ENCODE results near the gene BICC1.

The BICC1 gene

GRCh38 chr10:58807629-58808022 lies 295.0 kb downstream of the BICC1 start:
- no peaks in the 10 kb centered on the region for H3K36me3 ChIP-seq
- no peak overlapping the region for H3K4me2 ChIP-seq
- H3K9me3 ChIP-seq (replicated peaks in 1 of 11): no peaks in the 10 kb centered on the region
- no peak overlapping the region for H3K27ac ChIP-seq
- H3K9ac ChIP-seq: no peak overlapping the region
- H3K4me3 ChIP-seq: no peak overlapping the region
- no peaks in the 10 kb centered on the region for H3K4me1 ChIP-seq
- no peaks in the 10 kb centered on the region for H3K27me3 ChIP-seq
- TF ChIP-seq Cebpa-rat (IDR thresholded peaks at IDR 0.05): no peak
- H4K20me1 ChIP-seq: no peaks in the 10 kb centered on the region

DNA sequence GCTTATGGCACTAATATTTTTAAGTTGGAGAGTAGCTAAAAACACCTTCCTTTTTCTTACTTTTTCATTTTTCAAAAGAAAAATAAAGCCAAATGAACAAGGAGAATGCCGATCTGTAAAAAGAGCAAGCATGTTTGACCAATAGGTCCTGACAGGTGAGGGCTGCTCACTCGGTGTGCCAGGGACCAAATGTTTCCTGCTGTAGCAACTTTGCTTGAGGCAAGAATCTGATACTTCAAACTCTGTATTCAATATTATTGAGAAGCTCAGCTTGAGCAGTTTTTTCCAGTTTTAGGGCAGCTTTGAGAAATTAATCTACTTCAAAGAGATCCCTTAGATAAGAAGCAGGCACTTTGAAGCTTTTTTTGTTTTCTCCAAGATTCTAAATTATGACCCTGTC lies 298.1 kb downstream of the BICC1 start:
- no peak overlapping the region for H3K4me2 ChIP-seq
- no peaks in the 10 kb centered on the region for H3K9me3 ChIP-seq (replicated peaks in 1 of 11)
- H3K4me1 ChIP-seq: no peaks in the 10 kb centered on the region
- TF ChIP-seq Cebpa-rat (IDR thresholded peaks at IDR 0.05): no peak
- no peak overlapping the region for H3K4me3 ChIP-seq
- H3K27me3 ChIP-seq: no peaks in the 10 kb centered on the region
- H4K20me1 ChIP-seq: no peaks in the 10 kb centered on the region
- no peak overlapping the region for H3K9ac ChIP-seq
- no peak overlapping the region for H3K27ac ChIP-seq
- H3K36me3 ChIP-seq: no peaks in the 10 kb centered on the region

DNA sequence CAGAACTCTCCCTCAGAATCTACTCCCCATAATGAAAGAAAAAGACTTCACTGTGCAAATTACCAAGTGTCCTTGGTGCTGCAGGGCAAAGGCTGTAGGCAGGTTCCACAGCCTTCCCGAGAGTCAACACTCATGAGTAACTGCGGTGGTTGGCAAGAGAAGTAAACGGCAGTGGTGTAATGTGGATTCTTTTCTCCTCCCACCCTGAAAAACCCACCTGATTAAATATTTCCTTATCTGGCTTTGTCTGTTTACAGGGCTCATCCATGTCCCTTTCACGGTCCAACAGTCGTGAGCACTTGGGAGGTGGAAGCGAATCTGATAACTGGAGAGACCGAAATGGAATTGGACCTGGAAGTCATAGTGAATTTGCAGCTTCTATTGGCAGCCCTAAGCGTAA lies 300.9 kb downstream of the BICC1 start:
- Histone ChIP-seq H3K9me3 (replicated peaks in 1 of 11) (no peaks in the 10 kb centered on the region), H3K27me3 (no peaks in the 10 kb centered on the region), H3K4me3 (no peak overlapping the region), H3K4me2 (no peak overlapping the region), H3K27ac (no peak overlapping the region), H4K20me1 (no peaks in the 10 kb centered on the region), H3K36me3 (no peaks in the 10 kb centered on the region), H3K9ac (no peak overlapping the region), H3K4me1 (no peaks in the 10 kb centered on the region)
- TF ChIP-seq Cebpa-rat (IDR thresholded peaks at IDR 0.05): no peak

- H4K20me1 ChIP-seq: no peaks in the 10 kb centered on the region
- H3K27me3 ChIP-seq: no peaks in the 10 kb centered on the region
- no peak overlapping the region for H3K9ac ChIP-seq
- H3K4me1 ChIP-seq: no peaks in the 10 kb centered on the region
- no peak for TF ChIP-seq Cebpa-rat (IDR thresholded peaks at IDR 0.05)
- H3K36me3 ChIP-seq: no peaks in the 10 kb centered on the region
- H3K9me3 ChIP-seq (replicated peaks in 1 of 11): no peaks in the 10 kb centered on the region
- no peak overlapping the region for H3K4me2 ChIP-seq
- H3K4me3 ChIP-seq: no peak overlapping the region
- H3K27ac ChIP-seq: no peak overlapping the region
These were observed 304.7 kb downstream of the BICC1 start for GRCh38 chr10:58817201-58817846.

DNA sequence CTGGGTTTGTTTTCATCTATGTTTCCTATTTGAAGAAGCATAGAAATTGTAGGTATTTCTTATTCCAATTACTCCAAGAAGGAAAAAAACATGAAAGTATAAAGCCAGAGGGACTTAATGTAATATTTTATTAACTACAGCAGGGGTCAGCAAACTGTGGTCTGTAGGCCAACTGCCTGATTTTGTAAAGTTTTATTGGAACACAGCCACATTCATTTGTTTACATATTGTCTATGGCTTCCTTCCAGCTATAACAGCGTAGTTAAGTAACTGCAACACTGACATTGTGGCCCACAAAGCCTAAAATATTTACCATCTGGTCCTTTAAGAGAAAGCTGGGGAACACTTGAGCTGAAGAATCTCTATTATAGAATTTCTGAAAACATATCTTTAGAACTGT lies 306.2 kb downstream of the BICC1 start:
- H3K27me3 ChIP-seq: no peaks in the 10 kb centered on the region
- no peak overlapping the region for H3K27ac ChIP-seq
- no peaks in the 10 kb centered on the region for H4K20me1 ChIP-seq
- H3K4me2 ChIP-seq: no peak overlapping the region
- H3K4me3 ChIP-seq: no peak overlapping the region
- no peaks in the 10 kb centered on the region for H3K4me1 ChIP-seq
- H3K36me3 ChIP-seq: no peaks in the 10 kb centered on the region
- TF ChIP-seq Cebpa-rat (IDR thresholded peaks at IDR 0.05): no peak
- no peaks in the 10 kb centered on the region for H3K9me3 ChIP-seq (replicated peaks in 1 of 11)
- H3K9ac ChIP-seq: no peak overlapping the region

- no peaks in the 10 kb centered on the region for H4K20me1 ChIP-seq
- H3K9me3 ChIP-seq (replicated peaks in 1 of 11): no peaks in the 10 kb centered on the region
- no peaks in the 10 kb centered on the region for H3K4me1 ChIP-seq
- no peak for TF ChIP-seq Cebpa-rat (IDR thresholded peaks at IDR 0.05)
- no peak overlapping the region for H3K9ac ChIP-seq
- H3K4me3 ChIP-seq: no peak overlapping the region
- H3K36me3 ChIP-seq: no peaks in the 10 kb centered on the region
- no peaks in the 10 kb centered on the region for H3K27me3 ChIP-seq
- no peak overlapping the region for H3K4me2 ChIP-seq
- H3K27ac ChIP-seq: no peak overlapping the region
These were observed 307.7 kb downstream of the BICC1 start for GRCh38 chr10:58820386-58820785.

- H4K20me1 ChIP-seq: no peaks in the 10 kb centered on the region
- no peak overlapping the region for H3K27ac ChIP-seq
- H3K4me2 ChIP-seq: no peak overlapping the region
- no peaks in the 10 kb centered on the region for H3K9me3 ChIP-seq (replicated peaks in 1 of 11)
- H3K36me3 ChIP-seq: no peaks in the 10 kb centered on the region
- TF ChIP-seq Cebpa-rat (IDR thresholded peaks at IDR 0.05): no peak
- no peak overlapping the region for H3K9ac ChIP-seq
- H3K27me3 ChIP-seq: no peaks in the 10 kb centered on the region
- H3K4me1 ChIP-seq: no peaks in the 10 kb centered on the region
- no peak overlapping the region for H3K4me3 ChIP-seq
These were observed 308.4 kb downstream of the BICC1 start for GRCh38 chr10:58820861-58821751.

DNA sequence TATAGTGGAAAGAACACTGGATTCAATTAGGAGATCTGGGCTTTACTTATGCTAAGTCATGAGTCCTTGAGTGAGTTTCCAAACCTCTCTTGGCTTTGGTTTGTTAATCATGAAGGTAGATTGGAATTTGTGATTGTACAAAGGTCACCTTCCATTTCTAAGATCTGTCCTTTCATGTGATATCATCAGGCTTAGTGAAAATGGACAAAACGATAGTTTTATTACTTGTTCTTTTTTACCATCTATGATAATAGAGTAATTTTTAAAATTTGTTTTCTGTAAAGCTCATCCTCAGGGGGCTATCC lies 309.0 kb downstream of the BICC1 start:
- Histone ChIP-seq H3K4me1 (no peaks in the 10 kb centered on the region), H3K4me3 (no peak overlapping the region), H3K4me2 (no peak overlapping the region), H3K9ac (no peak overlapping the region), H3K9me3 (replicated peaks in 1 of 11) (no peaks in the 10 kb centered on the region), H3K36me3 (no peaks in the 10 kb centered on the region), H3K27ac (no peak overlapping the region), H3K27me3 (no peaks in the 10 kb centered on the region), H4K20me1 (no peaks in the 10 kb centered on the region)
- no peak for TF ChIP-seq Cebpa-rat (IDR thresholded peaks at IDR 0.05)

DNA sequence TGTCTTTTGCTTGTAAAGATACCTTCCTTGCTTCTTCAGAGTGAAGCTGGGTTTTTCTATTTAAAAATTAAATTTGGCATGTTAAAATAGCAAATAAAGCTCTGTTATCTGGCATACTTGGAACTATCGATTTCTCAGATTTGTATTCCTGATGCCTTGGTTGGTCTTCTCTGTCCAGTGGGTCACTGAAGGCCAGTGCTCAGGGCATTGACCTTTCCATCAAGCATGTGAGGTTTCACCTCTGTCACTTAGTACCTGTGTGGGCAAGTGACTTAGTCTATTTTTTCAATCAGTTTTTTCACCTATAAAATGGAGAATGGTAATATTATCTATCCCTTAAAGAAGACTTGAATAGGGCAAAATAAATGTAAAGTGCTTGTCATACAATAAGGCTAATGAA lies 311.3 kb downstream of the BICC1 start:
- Histone ChIP-seq H3K4me1 (no peaks in the 10 kb centered on the region), H3K9me3 (replicated peaks in 1 of 11) (no peaks in the 10 kb centered on the region), H4K20me1 (no peaks in the 10 kb centered on the region), H3K4me2 (no peak overlapping the region), H3K27ac (no peak overlapping the region), H3K27me3 (no peaks in the 10 kb centered on the region), H3K36me3 (no peaks in the 10 kb centered on the region), H3K9ac (no peak overlapping the region), H3K4me3 (no peak overlapping the region)
- no peak for TF ChIP-seq Cebpa-rat (IDR thresholded peaks at IDR 0.05)

- Histone ChIP-seq H3K27ac (no peak overlapping the region), H3K36me3 (no peaks in the 10 kb centered on the region), H3K4me3 (no peak overlapping the region), H3K4me2 (no peak overlapping the region), H3K4me1 (no peaks in the 10 kb centered on the region), H3K9me3 (replicated peaks in 1 of 11) (no peaks in the 10 kb centered on the region), H4K20me1 (no peaks in the 10 kb centered on the region), H3K27me3 (no peaks in the 10 kb centered on the region), H3K9ac (no peak overlapping the region)
- no peak for TF ChIP-seq Cebpa-rat (IDR thresholded peaks at IDR 0.05)
These were observed 311.7 kb downstream of the BICC1 start for GRCh38 chr10:58824396-58824795.

Data from BLaER1 treated with 17β-estradiol and CSF1 and Interleukin-3, amounts not matched to agents 10 nM and 100 nM (cell line).